GM23248 (cell line): ENCODE measurements around the gene PDE2A. TPM values are rescaled to one million over a fixed set of nuclear protein-coding genes. Genes with fewer than 3 reads are reported as not detected.

Source experiments
- DNase-seq: peaks from one replicate; pipeline ENCODE4 v3.0.0-alpha.2; 2015
- H2AFZ ChIP-seq: fragments of 200-600 bp; sonication (generic); 2 replicates; pipeline ENCODE4 v1.6.1; 2016; ENCODE audit warnings: antibody characterized with exemption
- H3F3A ChIP-seq: fragments of 200-600 bp; sonication (generic); 2 replicates; pipeline ENCODE4 v1.6.1; 2016; ENCODE audit warnings: mild to moderate bottlenecking, antibody characterized with exemption, mixed run types; ENCODE audit not compliant: insufficient read depth
- H3K27ac ChIP-seq: fragments of 200-600 bp; sonication (generic); 2 replicates; pipeline ENCODE4 v1.5.1; 2016; ENCODE audit warnings: mild to moderate bottlenecking
- H3K27me3 ChIP-seq: fragments of 200-600 bp; sonication (generic); replicated peaks from 2 replicates; pipeline ENCODE4 v1.6.1; 2016; ENCODE audit warnings: mild to moderate bottlenecking; ENCODE audit not compliant: insufficient read depth
- H3K36me3 ChIP-seq: fragments of 200-600 bp; sonication (generic); 2 replicates; pipeline ENCODE4 v1.6.1; 2016; ENCODE audit warnings: low read depth, mild to moderate bottlenecking
- H3K4me1 ChIP-seq: fragments of 200-600 bp; sonication (generic); 2 replicates; pipeline ENCODE4 v1.6.1; 2016; ENCODE audit warnings: mild to moderate bottlenecking; ENCODE audit not compliant: insufficient read depth
- H3K4me2 ChIP-seq: fragments of 200-600 bp; sonication (generic); one replicate; pipeline ENCODE4 v1.6.1; 2016; ENCODE audit warnings: mild to moderate bottlenecking; ENCODE audit not compliant: unreplicated experiment
- H3K4me3 ChIP-seq: fragments of 200-600 bp; sonication (generic); 2 replicates; pipeline ENCODE4 v1.5.1; 2016; ENCODE audit warnings: mild to moderate bottlenecking
- H3K79me2 ChIP-seq: fragments of 200-600 bp; sonication (generic); 2 replicates; pipeline ENCODE4 v1.6.1; 2016; ENCODE audit warnings: mild to moderate bottlenecking; ENCODE audit not compliant: insufficient read depth
- H3K9ac ChIP-seq: fragments of 200-600 bp; sonication (generic); 2 replicates; pipeline ENCODE4 v1.6.1; 2016; ENCODE audit warnings: mild to moderate bottlenecking
- H3K9me2 ChIP-seq: fragments of 200-600 bp; sonication (generic); 2 replicates; pipeline ENCODE4 v1.6.1; 2016; ENCODE audit warnings: mixed run types, mild to moderate bottlenecking, moderate library complexity; ENCODE audit not compliant: insufficient read depth
- H3K9me3 ChIP-seq: fragments of 200-600 bp; sonication (generic); one replicate; pipeline ENCODE4 v1.6.1; 2017; ENCODE audit warnings: low read depth
- H4K20me1 ChIP-seq: fragments of 200-600 bp; sonication (generic); 2 replicates; pipeline ENCODE4 v1.6.0; 2016; ENCODE audit not compliant: insufficient read depth
- EZH2 ChIP-seq: fragments of 200-600 bp; sonication (generic); IDR thresholded peaks from 2 replicates; pipeline ENCODE4 v1.6.1; 2018; ENCODE audit warnings: antibody characterized with exemption, mild to moderate bottlenecking; ENCODE audit not compliant: insufficient read depth, poor library complexity, severe bottlenecking
- EZH2phosphoT487 ChIP-seq: fragments of 200-600 bp; sonication (generic); IDR thresholded peaks from 2 replicates; pipeline ENCODE4 v1.6.1; 2018; ENCODE audit warnings: antibody characterized with exemption, moderate library complexity, mild to moderate bottlenecking, low read depth; ENCODE audit not compliant: insufficient read depth
- WGBS, 2 experiments: methylation state at CpG; one replicate each; pipeline ENCODE4 v1.1.6; 2015 to 2017; ENCODE audit warnings: low lambda C conversion rate in 2 of 2, low coverage in 1 of 2; ENCODE audit errors: missing lambda C conversion rate in 2 of 2; 5-methylcytosine and 5-hydroxymethylcytosine counted together
- in situ Hi-C: fragments of 300-500 bp; cut with MboI; formaldehyde crosslinking; loops from 2 replicates; pipeline ENCODE4 v1.15.0; 2020
- polyA plus RNA-seq: library from polyadenylated mRNA; unstranded; fragments of >200 nt; fragmentation: Nextera tagmentation; extraction: Ambion mirVana; gene quantifications from 2 replicates; pipeline ENCODE4 v1.2.1, GENCODE V29; 2016
- total RNA-seq: library from RNA; depleted of rRNA; stranded (reverse); fragments of >200 nt; shearing (Covaris generic); gene quantifications from 2 replicates; pipeline ENCODE4 v1.2.3, GENCODE V29; 2014

The PDE2A gene
- total and polyA plus RNA-seq, 2 experiments from 2014 or later, result 1.0 to 2.3 TPM

- Histone ChIP-seq H3K9me3 (no peaks in the 10 kb centered on the region), H3K4me1 (peaks cover 22% of the 10 kb centered on the region), H2AFZ (no peak overlapping the region), H3K9me2 (no peaks in the 10 kb centered on the region), H3K36me3 (no peaks in the 10 kb centered on the region), H4K20me1 (no peaks in the 10 kb centered on the region), H3K27me3 (peaks cover 15% of the 10 kb centered on the region), H3F3A (peaks cover 7% of the 10 kb centered on the region; the same call in 1 of the 2 replicates), H3K4me3 (no peak overlapping the region), H3K4me2 (no peak overlapping the region), H3K9ac (no peak overlapping the region), H3K79me2 (no peaks in the 10 kb centered on the region), H3K27ac (no peak overlapping the region)
- 63 to 75% methylated on average over 2 of the region's 2 CpGs for WGBS, 2 experiments
- TF ChIP-seq EZH2phosphoT487, result no peak
- DNase-seq, result no peak
- in situ Hi-C loops, result no loop called here
These were observed 137.2 kb downstream of the PDE2A start for GRCh38 chr11:72537051-72537450.

DNA sequence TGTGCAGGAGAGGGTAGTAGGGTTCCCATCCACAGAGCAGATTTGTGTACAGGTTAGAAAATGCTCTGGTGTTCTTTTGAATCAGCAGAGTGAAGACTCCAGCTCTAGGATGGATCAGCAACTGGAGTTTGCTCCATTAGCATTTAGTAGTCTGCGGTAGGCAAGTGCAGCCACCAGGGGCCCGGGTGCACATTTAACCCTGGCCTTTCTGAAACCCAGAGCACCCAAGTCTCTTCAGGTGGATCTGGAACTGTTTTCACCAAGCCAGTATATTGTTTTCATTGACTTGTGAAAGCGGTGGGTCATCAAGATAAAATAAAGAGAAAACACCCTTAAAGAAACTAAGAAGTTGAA, 139.1 kb downstream of the PDE2A start:
- Histone ChIP-seq H2AFZ (peak overlapping the region; percentile 59), H4K20me1 (no peaks in the 10 kb centered on the region), H3K4me1 (peaks cover 22% of the 10 kb centered on the region), H3K9me3 (no peaks in the 10 kb centered on the region), H3K4me3 (no peak overlapping the region), H3K79me2 (no peaks in the 10 kb centered on the region), H3F3A (peaks cover 7% of the 10 kb centered on the region; the same call in 1 of the 2 replicates), H3K36me3 (no peaks in the 10 kb centered on the region), H3K4me2 (peak overlapping the region; percentile 30), H3K27me3 (peaks cover 5% of the 10 kb centered on the region; the same call in 1 of the 2 replicates), H3K27ac (peak overlapping the region; percentile 35), H3K9me2 (no peaks in the 10 kb centered on the region), H3K9ac (0 out of 2 replicates have a peak overlapping the region, but pooled peaks have one; percentile 19)
- in situ Hi-C loops, result no loop called here
- peak; percentile 51 for DNase-seq
- WGBS, 2 experiments, result 33 to 37% methylated on average over 3 of the region's 3 CpGs
- no peak for TF ChIP-seq EZH2
- TF ChIP-seq EZH2phosphoT487, result no peak

DNA sequence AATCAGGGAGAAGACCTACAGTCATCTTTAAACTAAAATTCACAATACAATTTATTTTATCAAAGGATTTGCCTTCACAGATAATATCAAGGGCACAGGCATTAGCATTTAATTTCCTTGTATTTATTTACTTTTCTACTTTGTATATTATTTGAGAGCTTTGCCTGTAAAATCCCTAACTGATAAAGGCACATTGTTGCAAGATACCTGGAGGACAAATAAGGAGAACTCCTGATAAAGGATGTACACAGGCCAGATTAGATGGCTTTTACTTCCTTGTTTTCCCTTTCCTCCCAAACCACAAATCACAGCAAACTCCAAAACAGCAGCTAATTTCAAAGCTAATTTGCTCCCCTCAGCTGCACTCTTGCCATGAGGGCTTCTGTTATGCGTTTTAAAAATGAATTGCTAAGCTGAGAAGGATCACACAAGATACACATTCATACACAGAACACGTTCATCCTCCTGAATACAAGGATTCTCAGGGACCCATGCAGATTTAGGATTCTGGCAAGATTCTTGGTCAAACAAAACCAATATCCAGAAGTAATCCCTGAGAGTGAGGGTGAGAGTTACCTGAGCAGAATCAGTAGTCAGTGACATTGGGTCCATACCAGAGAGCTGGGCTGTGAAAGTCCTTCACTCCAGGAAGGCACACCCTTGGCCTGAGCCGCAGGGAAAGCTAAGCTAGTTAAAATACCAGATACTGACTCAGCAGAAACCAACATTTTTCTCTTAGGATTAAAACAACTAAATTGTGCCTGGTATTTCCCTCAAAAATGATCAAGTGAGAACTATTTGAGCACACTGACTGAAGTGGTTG, 139.6 kb downstream of the PDE2A start:
- Histone ChIP-seq H3K27me3 (no peaks in the 10 kb centered on the region), H2AFZ (peak overlapping the region; percentile 59), H3K9ac (peak overlapping the region; percentile 19; the same call in 1 of the 2 replicates), H3K4me2 (peak overlapping the region; percentile 30), H3K36me3 (no peaks in the 10 kb centered on the region), H3K9me3 (no peaks in the 10 kb centered on the region), H3K9me2 (no peaks in the 10 kb centered on the region), H3F3A (peaks cover 7% of the 10 kb centered on the region; the same call in 1 of the 2 replicates), H3K79me2 (no peaks in the 10 kb centered on the region), H3K4me3 (no peak overlapping the region), H4K20me1 (no peaks in the 10 kb centered on the region), H3K27ac (peak overlapping the region; percentile 35), H3K4me1 (peaks cover 22% of the 10 kb centered on the region)
- DNase-seq, result peak; percentile 62
- TF ChIP-seq EZH2phosphoT487 (no peak), EZH2 (no peak)
- WGBS, 2 experiments, result 33 to 36% methylated on average over 3 of the region's 3 CpGs
- in situ Hi-C loops, result no loop called here

- Histone ChIP-seq H3K27me3 (no peaks in the 10 kb centered on the region), H3K27ac (no peak overlapping the region), H3F3A (peaks cover 11% of the 10 kb centered on the region; the same call in 1 of the 2 replicates), H3K9me3 (no peaks in the 10 kb centered on the region), H3K4me3 (no peak overlapping the region), H4K20me1 (no peaks in the 10 kb centered on the region), H3K79me2 (no peaks in the 10 kb centered on the region), H3K4me2 (no peak overlapping the region), H3K36me3 (no peaks in the 10 kb centered on the region), H3K9ac (no peak overlapping the region), H3K9me2 (no peaks in the 10 kb centered on the region), H3K4me1 (peaks cover 34% of the 10 kb centered on the region), H2AFZ (no peak overlapping the region)
- TF ChIP-seq EZH2, result no peak
- TF ChIP-seq EZH2phosphoT487, result no peak
- no peak for DNase-seq
- in situ Hi-C loops, result no loop called here
- WGBS, 2 experiments, result 80 to 86% methylated on average over 3 of the region's 3 CpGs
These were observed 145.2 kb downstream of the PDE2A start for GRCh38 chr11:72529068-72529467.
